ENCODE measurements around the gene TTC9C. TPM values are rescaled to one million over a fixed set of nuclear protein-coding genes. Genes with fewer than 3 reads are reported as not detected.

Gene TTC9C
- total and polyA plus RNA-seq, 4 donors: 17.3 to 40.7 (median 26.8) TPM

Other genes starting within 250 kb of the TTC9C start
- gene AHNAK, start 181.7 kb upstream of the TTC9C start, total RNA-seq: 1,000 to 10,000 TPM; 1,149 to 1,263 TPM
- gene AHNAK, start 181.7 kb upstream of the TTC9C start, polyA plus RNA-seq: 100 to 1,000 TPM; 146 to 237 TPM
- 100 to 1,000 TPM; 787 to 987 TPM for gene EEF1G, start 154.6 kb upstream of the TTC9C start, total RNA-seq
- 1,000 to 10,000 TPM; 1,251 to 1,857 TPM for gene EEF1G, start 154.6 kb upstream of the TTC9C start, polyA plus RNA-seq
- 10 to 100 TPM; 14.8 to 14.9 TPM for gene TUT1, start 137.0 kb upstream of the TTC9C start, total RNA-seq
- 10 to 100 TPM in 1 of 2 donors, 1 to 10 TPM in 1; 1.6 to 10.8 TPM for gene TUT1, start 137.0 kb upstream of the TTC9C start, polyA plus RNA-seq
- gene MTA2, start 126.6 kb upstream of the TTC9C start, total RNA-seq: 10 to 100 TPM; 80.1 to 87.9 TPM
- gene MTA2, start 126.6 kb upstream of the TTC9C start, polyA plus RNA-seq: 10 to 100 TPM; 13.5 to 40.3 TPM
- gene EML3, start 115.7 kb upstream of the TTC9C start, total RNA-seq: 100 to 1,000 TPM in 1 of 2 donors, 10 to 100 TPM in 1; 93.7 to 134 TPM
- 100 to 1,000 TPM in 1 of 2 donors, 10 to 100 TPM in 1; 15.7 to 182 TPM for gene EML3, start 115.7 kb upstream of the TTC9C start, polyA plus RNA-seq
- gene ROM1, start 115.2 kb upstream of the TTC9C start, total RNA-seq: 10 to 100 TPM in 1 of 2 donors, 1 to 10 TPM in 1; 9.0 to 15.6 TPM
- 10 to 100 TPM; 33.2 to 33.9 TPM for gene ROM1, start 115.2 kb upstream of the TTC9C start, polyA plus RNA-seq
- gene B3GAT3, start 106.5 kb upstream of the TTC9C start, total RNA-seq: 10 to 100 TPM; 26.7 to 39.7 TPM
- gene B3GAT3, start 106.5 kb upstream of the TTC9C start, polyA plus RNA-seq: 10 to 100 TPM; 12.6 to 45.2 TPM
- gene GANAB, start 81.9 kb upstream of the TTC9C start, total RNA-seq: 100 to 1,000 TPM; 196 to 206 TPM
- gene GANAB, start 81.9 kb upstream of the TTC9C start, polyA plus RNA-seq: 100 to 1,000 TPM in 1 of 2 donors, 10 to 100 TPM in 1; 41.2 to 117 TPM
- gene INTS5, start 75.2 kb upstream of the TTC9C start, total RNA-seq: 10 to 100 TPM; 12.5 to 13.3 TPM
- 1 to 10 TPM; 3.8 to 6.2 TPM for gene INTS5, start 75.2 kb upstream of the TTC9C start, polyA plus RNA-seq
- 10 to 100 TPM; 23.1 to 27.7 TPM for gene C11orf98, start 63.3 kb upstream of the TTC9C start, total RNA-seq
- gene C11orf98, start 63.3 kb upstream of the TTC9C start, polyA plus RNA-seq: 100 to 1,000 TPM in 1 of 2 donors, 10 to 100 TPM in 1; 79.3 to 121 TPM
- 10 to 100 TPM; 11.1 to 11.7 TPM for gene CSKMT, start 63.2 kb upstream of the TTC9C start, total RNA-seq
- 10 to 100 TPM in 1 of 2 donors, 1 to 10 TPM in 1; 8.8 to 16.3 TPM for gene CSKMT, start 63.2 kb upstream of the TTC9C start, polyA plus RNA-seq
- gene UQCC3, start 56.8 kb upstream of the TTC9C start, total RNA-seq: 1 to 10 TPM; 3.0 to 4.8 TPM
- gene UQCC3, start 56.8 kb upstream of the TTC9C start, polyA plus RNA-seq: 10 to 100 TPM in 1 of 2 donors, 1 to 10 TPM in 1; 5.8 to 12.7 TPM
- 1 to 10 TPM; 3.6 to 8.6 TPM for gene LBHD1, start 56.2 kb upstream of the TTC9C start, total RNA-seq
- 1 to 10 TPM; 2.3 to 7.6 TPM for gene LBHD1, start 56.2 kb upstream of the TTC9C start, polyA plus RNA-seq
- gene UBXN1, start 49.4 kb upstream of the TTC9C start, total RNA-seq: 10 to 100 TPM; 84.1 to 85.4 TPM
- gene UBXN1, start 49.4 kb upstream of the TTC9C start, polyA plus RNA-seq: 100 to 1,000 TPM; 186 to 224 TPM
- 10 to 100 TPM in 1 of 2 donors, 1 to 10 TPM in 1; 8.5 to 24.5 TPM for gene LRRN4CL, start 39.0 kb upstream of the TTC9C start, total RNA-seq
- gene LRRN4CL, start 39.0 kb upstream of the TTC9C start, polyA plus RNA-seq: under 1 TPM in 1 of 2 donors, not detected in 1; 0.10 TPM
- 10 to 100 TPM; 22.3 to 31.5 TPM for gene BSCL2, start 21.1 kb upstream of the TTC9C start, total RNA-seq
- gene BSCL2, start 21.1 kb upstream of the TTC9C start, polyA plus RNA-seq: 10 to 100 TPM; 38.7 to 61.8 TPM
- gene GNG3, start 20.8 kb upstream of the TTC9C start, total RNA-seq: not detected
- gene GNG3, start 20.8 kb upstream of the TTC9C start, polyA plus RNA-seq: under 1 TPM in 1 of 2 donors, not detected in 1; 0.33 TPM
- 10 to 100 TPM; 46.9 to 47.2 TPM for gene HNRNPUL2, start 1.0 kb upstream of the TTC9C start, total RNA-seq
- 10 to 100 TPM; 31.5 to 43.6 TPM for gene HNRNPUL2, start 1.0 kb upstream of the TTC9C start, polyA plus RNA-seq
- gene ZBTB3, start 25.7 kb downstream of the TTC9C start, total RNA-seq: 1 to 10 TPM; 9.7 to 9.8 TPM
- 1 to 10 TPM; 2.9 to 3.9 TPM for gene ZBTB3, start 25.7 kb downstream of the TTC9C start, polyA plus RNA-seq
- 10 to 100 TPM; 40.0 to 50.3 TPM for gene POLR2G, start 33.1 kb downstream of the TTC9C start, total RNA-seq
- 100 to 1,000 TPM in 1 of 2 donors, 10 to 100 TPM in 1; 80.4 to 109 TPM for gene POLR2G, start 33.1 kb downstream of the TTC9C start, polyA plus RNA-seq
- gene TAF6L, start 42.9 kb downstream of the TTC9C start, total RNA-seq: 10 to 100 TPM; 13.2 to 21.3 TPM
- 10 to 100 TPM; 14.5 to 43.5 TPM for gene TAF6L, start 42.9 kb downstream of the TTC9C start, polyA plus RNA-seq
- 10 to 100 TPM; 26.8 to 31.0 TPM for gene TMEM179B, start 58.9 kb downstream of the TTC9C start, total RNA-seq
- gene TMEM179B, start 58.9 kb downstream of the TTC9C start, polyA plus RNA-seq: 10 to 100 TPM; 29.2 to 55.9 TPM
- gene TMEM223, start 63.5 kb downstream of the TTC9C start, total RNA-seq: 10 to 100 TPM in 1 of 2 donors, 1 to 10 TPM in 1; 6.0 to 12.6 TPM
- 10 to 100 TPM; 10.4 to 10.6 TPM for gene TMEM223, start 63.5 kb downstream of the TTC9C start, polyA plus RNA-seq
- 10 to 100 TPM; 82.4 to 99.9 TPM for gene NXF1, start 77.0 kb downstream of the TTC9C start, total RNA-seq
- 100 to 1,000 TPM in 1 of 2 donors, 10 to 100 TPM in 1; 26.8 to 455 TPM for gene NXF1, start 77.0 kb downstream of the TTC9C start, polyA plus RNA-seq
- gene STX5, start 103.6 kb downstream of the TTC9C start, total RNA-seq: 10 to 100 TPM; 42.6 to 46.4 TPM
- gene STX5, start 103.6 kb downstream of the TTC9C start, polyA plus RNA-seq: 10 to 100 TPM; 19.2 to 44.0 TPM
- not detected for gene TEX54, start 104.4 kb downstream of the TTC9C start, total RNA-seq
- gene TEX54, start 104.4 kb downstream of the TTC9C start, polyA plus RNA-seq: 1 to 10 TPM in 1 of 2 donors, not detected in 1; 5.5 TPM
- 10 to 100 TPM; 35.4 to 42.9 TPM for gene WDR74, start 111.1 kb downstream of the TTC9C start, total RNA-seq
- 10 to 100 TPM; 13.5 to 53.9 TPM for gene WDR74, start 111.1 kb downstream of the TTC9C start, polyA plus RNA-seq
- gene SLC3A2, start 152.4 kb downstream of the TTC9C start, total RNA-seq: 100 to 1,000 TPM in 1 of 2 donors, 10 to 100 TPM in 1; 98.6 to 107 TPM
- gene SLC3A2, start 152.4 kb downstream of the TTC9C start, polyA plus RNA-seq: 10 to 100 TPM; 31.8 to 74.8 TPM
- not detected for gene CHRM1, start 192.9 kb downstream of the TTC9C start, total RNA-seq
- not detected for gene CHRM1, start 192.9 kb downstream of the TTC9C start, polyA plus RNA-seq

Data from aorta (tissue), 4 donors.